HEK293T (cell line): ENCODE data around the gene MLANA.

Source experiments
- FOXM1 ChIP-seq: fragments of 450-650 bp; IDR thresholded peaks from 2 replicates; pipeline ENCODE4 v1.6.1; 2017; ENCODE audit warnings: mild to moderate bottlenecking, borderline replicate concordance
- NFRKB ChIP-seq: fragments of 450-650 bp; IDR thresholded peaks from 2 replicates; pipeline ENCODE4 v1.6.1; 2016; ENCODE audit warnings: mild to moderate bottlenecking, moderate library complexity

DNA sequence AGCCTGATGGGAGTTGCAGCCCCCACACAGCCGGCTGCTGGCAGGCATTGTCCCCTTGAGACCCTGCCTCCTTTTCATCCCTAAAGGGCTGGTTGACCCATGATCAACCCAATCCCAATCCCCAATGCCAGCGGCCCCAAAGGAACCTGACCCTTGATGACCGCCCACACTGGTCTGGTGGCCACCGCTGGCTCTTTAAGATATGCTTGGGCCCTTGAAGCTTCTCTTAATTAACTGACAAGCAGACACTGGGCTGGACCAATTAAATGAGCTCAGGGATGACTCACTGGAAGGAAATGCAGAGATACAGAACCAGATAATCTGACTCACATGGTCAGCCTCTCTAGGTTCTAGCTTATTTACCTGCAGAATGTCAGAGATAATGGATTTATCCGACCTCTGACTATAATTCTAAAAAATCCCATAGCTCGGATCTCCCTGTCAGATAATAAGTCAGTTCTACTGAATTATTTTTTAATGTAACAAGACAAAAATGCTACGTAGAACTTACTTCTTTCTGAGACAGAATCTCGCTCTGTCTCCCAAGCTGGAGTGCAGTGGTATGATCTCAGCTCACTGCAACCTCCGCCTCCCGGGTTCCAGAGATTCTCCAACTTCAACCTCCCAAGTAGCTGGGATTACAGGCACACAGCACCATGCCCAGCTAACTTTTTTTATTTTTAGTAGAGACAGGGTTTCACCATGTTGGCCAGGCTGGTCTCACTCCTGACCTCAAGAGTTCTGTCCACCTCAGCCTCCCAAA lies 11.1 kb upstream of the MLANA start:
- no peak for TF ChIP-seq FOXM1
- no peak for TF ChIP-seq NFRKB
